ENCODE data around the gene GSTK1. TPM values are rescaled to one million over a fixed set of nuclear protein-coding genes. Genes with fewer than 3 reads are reported as not detected.

GSTK1 gene
- total and polyA plus RNA-seq, 2 donors (not counting 1 experiment from before 2014, with no cell fraction given): 181 to 315 TPM

- ATAC-seq (ENCODE audit: low read depth): peak; percentile 91
- Histone ChIP-seq H3K4me1 (ENCODE audit: control insufficient read depth in 2 of 2, insufficient read depth in 2 of 2, low read length in 2 of 2) (peaks cover 4 to 8% of the 10 kb centered on the region in 2 donors), H4K20me1 (ENCODE audit: control insufficient read depth, insufficient read depth, low read length, poor library complexity, severe bottlenecking) (no peaks in the 10 kb centered on the region), H2AFZ (ENCODE audit: insufficient read depth, low read depth, low read length, poor library complexity, severe bottlenecking) (peak overlapping the region; percentile 34), H3K4me3 (ENCODE audit: control extremely low read depth in 1 of 5, extremely low read depth in 1 of 5, insufficient read depth in 1 of 5, low read depth in 2 of 5, low read length in 4 of 5) (no peak overlapping the region), H3K9ac (ENCODE audit: low read length) (no peak overlapping the region), H3K4me2 (replicated peaks; ENCODE audit: low read depth, low read length, poor library complexity, severe bottlenecking) (peak overlapping the region; percentile 51), H3K9me3 (ENCODE audit: control extremely low read depth in 1 of 3, control insufficient read depth in 2 of 3, insufficient read depth in 1 of 3, low read length in 2 of 3) (peaks cover 4 to 18% (median 8%) of the 10 kb centered on the region in 3 donors), H3K27ac (ENCODE audit: low read length in 2 of 2) (no peak overlapping the region), H3K36me3 (replicated peaks in 1 of 2; ENCODE audit: control extremely low read depth in 1 of 2, control insufficient read depth in 1 of 2, extremely low read depth in 1 of 2, insufficient read depth in 2 of 2, low read length in 1 of 2) (no peaks in the 10 kb centered on the region), H3K27me3 (replicated peaks in 1 of 4; ENCODE audit: control extremely low read depth in 1 of 4, control insufficient read depth in 3 of 4, insufficient read depth in 4 of 4, low read length in 3 of 4) (peaks cover 0 to 3% (median 0%) of the 10 kb centered on the region in 4 experiments), H3K79me2 (ENCODE audit: control insufficient read depth, insufficient read depth, low read length) (no peaks in the 10 kb centered on the region)
- peaks cover 7% of the 10 kb centered on the region for H3K4me1 Mint-ChIP-seq
- WGBS (ENCODE audit: insufficient coverage): 40% methylated on average over 2 of the region's 9 CpGs
- POLR2A ChIA-PET: interaction anchor here (1.0 kb wide), 1 partner anchor 23 kb away, joined by 4 read pairs; the partner anchor contains the start of gene GSTK1
- H3K27ac Mint-ChIP-seq: no peak overlapping the region
- H3K27me3 Mint-ChIP-seq: peaks cover 27% of the 10 kb centered on the region
- intact Hi-C loops (cut with micrococcal nuclease): loop anchor here (1.0 kb wide), 6 partner anchors 23 to 176 kb away; partner anchors contain the start of genes CASP2, GSTK1 and ZYX
- DNase-seq: peak; percentile 81
- CTCF ChIA-PET: interaction anchor here (0.6 to 6.4 kb wide), 73 partner anchors 9 to 1661 kb away, joined by 3 to 172 read pairs (median 4); partner anchors contain the start of genes CASP2, EPHA1, GSTK1 and TAS2R39
- peaks cover 13% of the 10 kb centered on the region for H3K9me3 Mint-ChIP-seq (ENCODE audit: insufficient read depth)
- no peak overlapping the region for H3K4me3 Mint-ChIP-seq
- TF ChIP-seq CTCF (IDR thresholded peaks at IDR 0.05) (peak; percentile 98), EZH2 (IDR thresholded peaks at IDR 0.05; ENCODE audit: borderline replicate concordance, insufficient read depth, low read depth, low read length, poor library complexity, severe bottlenecking) (no peak)
These were observed 22.7 kb upstream of the GSTK1 start for GRCh38 chr7:143240291-143241168.

DNA sequence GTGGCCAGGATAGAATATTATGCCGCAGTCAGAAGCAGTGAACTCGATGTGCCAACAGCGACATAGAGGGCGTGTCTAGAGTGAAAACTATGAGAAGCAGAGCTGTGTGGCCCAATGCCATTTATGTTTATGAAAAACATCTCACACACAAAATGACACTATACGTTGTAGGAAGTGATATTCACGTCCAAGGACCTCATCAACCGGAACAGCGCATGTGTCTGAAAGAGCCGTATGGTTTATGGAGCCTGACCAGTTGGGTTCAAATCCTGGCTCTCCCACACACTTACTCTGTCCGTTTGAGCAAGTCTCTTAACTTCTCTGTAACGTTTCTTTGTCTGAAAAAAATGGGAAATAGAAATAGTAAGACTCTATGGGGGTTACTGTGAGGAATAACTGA lies 20.9 kb upstream of the GSTK1 start:
- ChIA-PET CTCF (interaction anchor here (1.0 to 6.4 kb wide), 4 partner anchors 58 to 886 kb away, joined by 3 to 172 read pairs (median 74); no protein-coding TSS in a partner anchor), POLR2A (no interaction called here)
- H4K20me1 ChIP-seq (ENCODE audit: control insufficient read depth, insufficient read depth, low read length, poor library complexity, severe bottlenecking): no peaks in the 10 kb centered on the region
- peaks cover 9 to 17% of the 10 kb centered on the region in 2 donors for H3K4me1 ChIP-seq (ENCODE audit: control insufficient read depth in 2 of 2, insufficient read depth in 2 of 2, low read length in 2 of 2)
- H3K36me3 ChIP-seq (replicated peaks in 1 of 2; ENCODE audit: control extremely low read depth in 1 of 2, control insufficient read depth in 1 of 2, extremely low read depth in 1 of 2, insufficient read depth in 2 of 2, low read length in 1 of 2): no peaks in the 10 kb centered on the region
- H3K27ac Mint-ChIP-seq: no peak overlapping the region
- H3K79me2 ChIP-seq (ENCODE audit: control insufficient read depth, insufficient read depth, low read length): no peaks in the 10 kb centered on the region
- no peak for ATAC-seq (ENCODE audit: low read depth)
- H3K9ac ChIP-seq (ENCODE audit: low read length): no peak overlapping the region
- peaks cover under 1 to 8% (median 3%) of the 10 kb centered on the region in 3 donors for H3K9me3 ChIP-seq (ENCODE audit: control extremely low read depth in 1 of 3, control insufficient read depth in 2 of 3, insufficient read depth in 1 of 3, low read length in 2 of 3)
- intact Hi-C loops (cut with micrococcal nuclease): no loop called here
- peaks cover 2% of the 10 kb centered on the region for H3K9me3 Mint-ChIP-seq (ENCODE audit: insufficient read depth)
- no peak overlapping the region for H2AFZ ChIP-seq (ENCODE audit: insufficient read depth, low read depth, low read length, poor library complexity, severe bottlenecking)
- no peak for DNase-seq
- H3K27me3 ChIP-seq (replicated peaks in 1 of 4; ENCODE audit: control extremely low read depth in 1 of 4, control insufficient read depth in 3 of 4, insufficient read depth in 4 of 4, low read length in 3 of 4): peaks cover 0 to 3% (median 0%) of the 10 kb centered on the region in 4 experiments
- no peak overlapping the region for H3K4me3 ChIP-seq (ENCODE audit: control extremely low read depth in 1 of 5, extremely low read depth in 1 of 5, insufficient read depth in 1 of 5, low read depth in 2 of 5, low read length in 4 of 5)
- 91% methylated on average over 6 of the region's 11 CpGs for WGBS (ENCODE audit: insufficient coverage)
- H3K4me2 ChIP-seq (replicated peaks; ENCODE audit: low read depth, low read length, poor library complexity, severe bottlenecking): no peak overlapping the region
- H3K27me3 Mint-ChIP-seq: peaks cover 13% of the 10 kb centered on the region
- H3K4me1 Mint-ChIP-seq: peaks cover 19% of the 10 kb centered on the region
- no peak for TF ChIP-seq CTCF (IDR thresholded peaks at IDR 0.05)
- TF ChIP-seq EZH2 (IDR thresholded peaks at IDR 0.05; ENCODE audit: borderline replicate concordance, insufficient read depth, low read depth, low read length, poor library complexity, severe bottlenecking): no peak
- no peak overlapping the region for H3K27ac ChIP-seq (ENCODE audit: low read length in 2 of 2)
- no peak overlapping the region for H3K4me3 Mint-ChIP-seq

Measured in B cell (primary cell).